SU-DHL-6 (cell line): Measurements from ENCODE around the gene AARS2.

Experiments
- CTCF ChIP-seq: fragments of 200-600 bp; sonication (generic); IDR thresholded peaks from one replicate; pipeline ENCODE4 v1.5.1; 2017; ENCODE audit warnings: antibody characterized with exemption, mild to moderate bottlenecking, low read length, moderate library complexity; ENCODE audit not compliant: insufficient read depth, poor library complexity, severe bottlenecking
- EZH2phosphoT487 ChIP-seq: fragments of 200-600 bp; sonication (generic), shearing (Covaris generic); conservative IDR thresholded peaks from 2 replicates; pipeline ENCODE4 v1.6.1; 2018; ENCODE audit warnings: mild to moderate bottlenecking, antibody characterized with exemption, low read length, moderate library complexity, mixed read lengths

DNA sequence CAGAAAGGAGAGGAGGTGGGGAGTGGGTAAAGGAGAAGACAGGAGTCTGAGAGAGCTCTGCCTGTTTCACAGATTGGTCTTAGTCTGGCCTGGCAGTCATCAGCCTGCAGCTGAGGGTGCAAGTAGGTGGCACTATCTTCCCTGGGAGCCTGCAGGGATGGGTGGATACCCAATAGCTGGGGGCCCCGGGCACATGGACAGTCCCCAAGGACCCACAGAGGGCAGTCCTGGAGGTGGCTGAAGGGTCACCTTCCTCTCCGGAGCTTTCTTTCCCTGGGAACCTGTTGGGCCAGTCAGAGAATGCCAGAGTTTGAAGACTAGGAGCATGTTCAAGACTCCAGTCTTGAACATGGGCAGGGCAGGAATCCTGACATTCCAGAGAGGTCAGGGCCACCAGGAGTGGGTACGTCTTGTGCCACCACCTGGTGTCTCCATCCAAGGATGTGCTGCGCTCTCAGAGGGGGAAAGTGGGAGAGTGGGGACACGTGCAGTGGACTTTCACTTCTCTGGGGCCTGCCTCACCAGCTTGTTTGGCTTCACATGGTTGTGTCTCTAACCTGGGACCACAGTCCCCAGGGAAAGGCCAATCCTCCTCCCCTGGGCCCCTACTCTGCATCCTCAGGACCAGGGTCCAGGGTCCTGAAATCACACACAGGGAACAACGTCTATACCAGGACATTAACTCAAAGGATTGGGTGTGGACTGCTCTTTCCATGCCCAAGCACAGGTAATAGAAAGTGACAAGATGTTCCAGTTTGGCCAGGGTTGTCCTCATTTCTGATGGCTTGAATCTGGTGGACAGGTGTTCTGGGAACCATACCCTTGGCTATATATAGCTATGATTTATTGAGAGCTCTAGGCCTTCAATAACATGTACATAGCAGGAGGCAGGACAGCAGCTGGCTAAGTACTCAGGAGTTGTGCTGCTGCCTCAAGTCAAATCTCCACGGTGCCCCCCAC, 18.0 kb downstream of the AARS2 start:
- TF ChIP-seq CTCF (no peak), EZH2phosphoT487 (no peak)
